Measurements from ENCODE around the gene YIF1B.

Gene YIF1B

DNA sequence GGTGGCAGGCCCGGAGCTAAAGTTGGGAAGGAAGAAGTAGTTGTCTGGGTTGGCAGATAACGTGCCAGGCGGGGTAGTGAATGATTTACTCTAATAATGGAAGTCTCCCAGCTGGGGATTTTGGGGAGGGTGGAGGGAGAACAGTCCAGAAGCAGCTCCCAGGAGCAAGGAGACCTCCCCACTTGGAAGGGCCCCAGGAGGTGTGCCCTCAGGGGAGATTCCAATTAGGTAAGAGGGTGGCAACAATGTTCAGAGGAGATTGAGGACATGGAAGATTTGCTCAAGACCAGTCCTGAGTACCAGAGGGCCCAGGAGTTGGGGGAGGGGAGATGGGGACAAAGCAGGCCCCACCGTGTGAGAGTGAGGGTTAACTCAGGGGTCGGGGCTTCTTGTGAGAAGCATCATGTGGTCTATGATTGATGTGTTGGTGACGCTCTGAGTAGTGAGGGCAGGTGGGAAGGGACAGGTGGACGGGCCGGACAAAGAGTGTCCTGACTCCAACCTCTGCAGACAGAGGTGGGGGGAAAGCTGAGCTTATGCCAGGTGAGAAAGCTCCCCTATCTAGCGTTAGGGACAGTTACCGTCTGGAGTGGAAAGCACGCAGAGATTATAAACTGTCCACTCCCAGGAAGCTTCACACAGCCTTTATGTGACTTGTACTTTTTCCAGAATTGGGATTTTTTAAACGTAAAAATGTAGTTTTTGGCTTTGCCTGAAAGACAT lies 47.8 kb downstream of the YIF1B start:
- no CpG with 5 or more reads among the region's 12 CpGs for WGBS, 2 donors (ENCODE audit: extremely low coverage in 2 of 2, insufficient read length in 2 of 2, insufficient replicate concordance in 1 of 2)
- no peak overlapping the region for H3K4me3 ChIP-seq (ENCODE audit: low read length in 2 of 2)
- no peak overlapping the region for H2AFZ ChIP-seq (ENCODE audit: low read length)
- H2BK120ac ChIP-seq (ENCODE audit: low read depth, low read length) = no peak overlapping the region
- no peak overlapping the region for H3K9ac ChIP-seq (ENCODE audit: low read depth, low read length, poor library complexity)
- peaks cover 20 to 22% of the 10 kb centered on the region in 2 donors for H3K4me1 ChIP-seq (ENCODE audit: control insufficient read depth in 2 of 2, insufficient read depth in 1 of 2, low read depth in 1 of 2, low read length in 2 of 2)
- H3K23ac ChIP-seq (ENCODE audit: low read depth, low read length, poor library complexity) = no peak overlapping the region
- H3K9me3 ChIP-seq (replicated peaks in 1 of 2; ENCODE audit: control insufficient read depth in 2 of 2, insufficient read depth in 1 of 2, low read depth in 1 of 2, low read length in 2 of 2) = no peaks in the 10 kb centered on the region
- H4K8ac ChIP-seq (ENCODE audit: low read depth, low read length) = no peak overlapping the region
- H2BK5ac ChIP-seq (ENCODE audit: low read length) = no peak overlapping the region
- H3K79me1 ChIP-seq (ENCODE audit: low read depth, low read length) = no peaks in the 10 kb centered on the region
- no peaks in the 10 kb centered on the region for H3K36me3 ChIP-seq (replicated peaks in 1 of 2; ENCODE audit: control insufficient read depth in 2 of 2, insufficient read depth in 2 of 2, low read length in 2 of 2)
- no peak overlapping the region for H4K91ac ChIP-seq (ENCODE audit: low read depth, low read length, poor library complexity)
- H3K14ac ChIP-seq (ENCODE audit: low read length) = no peak overlapping the region
- H2BK12ac ChIP-seq (ENCODE audit: low read length) = no peak overlapping the region
- H2BK15ac ChIP-seq (ENCODE audit: low read length) = peak overlapping the region; percentile 30
- H3K4me2 ChIP-seq (ENCODE audit: insufficient read depth, low read length, poor library complexity, severe bottlenecking) = no peak overlapping the region
- DNase-seq (ENCODE audit: low spot score) = no peak
- no peak overlapping the region for H3K4ac ChIP-seq (ENCODE audit: low read length)
- peak overlapping the region; percentile 47 for H2AK5ac ChIP-seq (ENCODE audit: low read depth, low read length)
- no peak overlapping the region for H3K27ac ChIP-seq (replicated peaks; ENCODE audit: low read length)
- no peak overlapping the region for H3K18ac ChIP-seq (ENCODE audit: low read length)
- peaks cover 0 to 56% (median 2%) of the 10 kb centered on the region in 3 experiments for H3K27me3 ChIP-seq (ENCODE audit: control insufficient read depth in 3 of 3, insufficient read depth in 3 of 3, low read depth in 1 of 3, low read length in 3 of 3)

GRCh38 chr19:38266981-38267597 lies 48.7 kb downstream of the YIF1B start:
- Histone ChIP-seq H2BK15ac (ENCODE audit: low read length) (no peak overlapping the region), H3K4me2 (ENCODE audit: insufficient read depth, low read length, poor library complexity, severe bottlenecking) (no peak overlapping the region), H3K79me1 (ENCODE audit: low read depth, low read length) (no peaks in the 10 kb centered on the region), H3K27ac (replicated peaks; ENCODE audit: low read length) (no peak overlapping the region), H2BK5ac (ENCODE audit: low read length) (no peak overlapping the region), H4K8ac (ENCODE audit: low read depth, low read length) (no peak overlapping the region), H3K9me3 (replicated peaks in 1 of 2; ENCODE audit: control insufficient read depth in 2 of 2, insufficient read depth in 1 of 2, low read depth in 1 of 2, low read length in 2 of 2) (no peaks in the 10 kb centered on the region), H3K23ac (ENCODE audit: low read depth, low read length, poor library complexity) (no peak overlapping the region), H3K36me3 (replicated peaks in 1 of 2; ENCODE audit: control insufficient read depth in 2 of 2, insufficient read depth in 2 of 2, low read length in 2 of 2) (no peaks in the 10 kb centered on the region), H3K4ac (ENCODE audit: low read length) (no peak overlapping the region), H4K91ac (ENCODE audit: low read depth, low read length, poor library complexity) (no peak overlapping the region), H2BK12ac (ENCODE audit: low read length) (no peak overlapping the region), H2BK120ac (ENCODE audit: low read depth, low read length) (no peak overlapping the region), H3K4me3 (ENCODE audit: low read length in 2 of 2) (no peak overlapping the region), H3K4me1 (ENCODE audit: control insufficient read depth in 2 of 2, insufficient read depth in 1 of 2, low read depth in 1 of 2, low read length in 2 of 2) (peaks cover 20 to 22% of the 10 kb centered on the region in 2 donors), H3K27me3 (ENCODE audit: control insufficient read depth in 3 of 3, insufficient read depth in 3 of 3, low read depth in 1 of 3, low read length in 3 of 3) (peaks cover 0 to 59% (median 2%) of the 10 kb centered on the region in 3 experiments), H3K18ac (ENCODE audit: low read length) (no peak overlapping the region), H2AK5ac (ENCODE audit: low read depth, low read length) (peak overlapping the region; percentile 47), H3K14ac (ENCODE audit: low read length) (no peak overlapping the region), H3K9ac (ENCODE audit: low read depth, low read length, poor library complexity) (no peak overlapping the region), H2AFZ (ENCODE audit: low read length) (no peak overlapping the region)
- DNase-seq (ENCODE audit: low spot score) = no peak
- no CpG with 5 or more reads among the region's 12 CpGs for WGBS, 2 donors (ENCODE audit: extremely low coverage in 2 of 2, insufficient read length in 2 of 2, insufficient replicate concordance in 1 of 2)

DNA sequence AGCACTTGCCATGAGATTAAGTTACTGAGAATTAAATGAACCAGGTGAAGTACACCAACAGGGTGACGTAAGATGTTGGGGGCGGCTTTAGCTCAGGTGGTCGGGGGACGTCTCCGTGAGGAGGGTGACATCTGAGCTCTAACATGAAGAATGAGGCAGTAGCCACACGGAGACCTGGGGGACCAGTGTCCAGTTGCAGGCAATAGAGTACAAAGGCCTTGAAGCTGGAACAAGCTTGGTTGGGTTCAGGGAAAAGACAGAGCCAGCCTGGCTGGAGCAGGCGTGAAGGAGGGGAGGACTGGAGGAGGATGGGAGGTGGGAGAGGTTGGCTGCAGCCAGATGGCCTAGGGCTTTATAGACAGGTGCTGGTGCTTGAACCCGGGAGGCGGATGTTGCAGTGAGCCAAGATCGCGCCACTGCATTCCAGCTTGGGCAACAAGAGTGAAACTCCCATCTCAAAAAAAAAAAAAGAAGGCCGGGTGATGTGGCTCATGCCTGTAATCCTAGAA lies 49.8 kb downstream of the YIF1B start:
- no peak overlapping the region for H2BK12ac ChIP-seq (ENCODE audit: low read length)
- no peak overlapping the region for H2BK15ac ChIP-seq (ENCODE audit: low read length)
- H3K4ac ChIP-seq (ENCODE audit: low read length) = no peak overlapping the region
- H2AK5ac ChIP-seq (ENCODE audit: low read depth, low read length) = no peak overlapping the region
- H3K9me3 ChIP-seq (replicated peaks in 1 of 2; ENCODE audit: control insufficient read depth in 2 of 2, insufficient read depth in 1 of 2, low read depth in 1 of 2, low read length in 2 of 2) = no peaks in the 10 kb centered on the region
- H4K8ac ChIP-seq (ENCODE audit: low read depth, low read length) = no peak overlapping the region
- no peaks in the 10 kb centered on the region for H3K36me3 ChIP-seq (replicated peaks in 1 of 2; ENCODE audit: control insufficient read depth in 2 of 2, insufficient read depth in 2 of 2, low read length in 2 of 2)
- no peak overlapping the region for H3K23ac ChIP-seq (ENCODE audit: low read depth, low read length, poor library complexity)
- no peak overlapping the region for H4K91ac ChIP-seq (ENCODE audit: low read depth, low read length, poor library complexity)
- no peak overlapping the region for H3K18ac ChIP-seq (ENCODE audit: low read length)
- H3K4me3 ChIP-seq (ENCODE audit: low read length in 2 of 2) = no peak overlapping the region
- H3K4me2 ChIP-seq (ENCODE audit: insufficient read depth, low read length, poor library complexity, severe bottlenecking) = no peak overlapping the region
- H3K4me1 ChIP-seq (ENCODE audit: control insufficient read depth in 2 of 2, insufficient read depth in 1 of 2, low read depth in 1 of 2, low read length in 2 of 2) = peaks cover 20 to 22% of the 10 kb centered on the region in 2 donors
- no peak overlapping the region for H2BK120ac ChIP-seq (ENCODE audit: low read depth, low read length)
- no peak overlapping the region for H2AFZ ChIP-seq (ENCODE audit: low read length)
- no peak overlapping the region for H2BK5ac ChIP-seq (ENCODE audit: low read length)
- no CpG with 5 or more reads among the region's 12 CpGs for WGBS, 2 donors (ENCODE audit: extremely low coverage in 2 of 2, insufficient read length in 2 of 2, insufficient replicate concordance in 1 of 2)
- H3K9ac ChIP-seq (ENCODE audit: low read depth, low read length, poor library complexity) = no peak overlapping the region
- H3K79me1 ChIP-seq (ENCODE audit: low read depth, low read length) = no peaks in the 10 kb centered on the region
- no peak for DNase-seq (ENCODE audit: low spot score)
- peaks cover 0 to 59% (median 2%) of the 10 kb centered on the region in 3 experiments for H3K27me3 ChIP-seq (ENCODE audit: control insufficient read depth in 3 of 3, insufficient read depth in 3 of 3, low read depth in 1 of 3, low read length in 3 of 3)
- no peak overlapping the region for H3K27ac ChIP-seq (replicated peaks; ENCODE audit: low read length)
- H3K14ac ChIP-seq (ENCODE audit: low read length) = no peak overlapping the region

GRCh38 chr19:38265213-38265861 lies 50.4 kb downstream of the YIF1B start:
- H3K23ac ChIP-seq (ENCODE audit: low read depth, low read length, poor library complexity) = no peak overlapping the region
- no peak overlapping the region for H3K4ac ChIP-seq (ENCODE audit: low read length)
- H2BK120ac ChIP-seq (ENCODE audit: low read depth, low read length) = no peak overlapping the region
- peak overlapping the region; percentile 99 for H3K4me2 ChIP-seq (ENCODE audit: insufficient read depth, low read length, poor library complexity, severe bottlenecking)
- H2BK15ac ChIP-seq (ENCODE audit: low read length) = peak overlapping the region; percentile 99
- WGBS, 2 donors (ENCODE audit: extremely low coverage in 2 of 2, insufficient read length in 2 of 2, insufficient replicate concordance in 1 of 2) = no CpG with 5 or more reads among the region's 14 CpGs
- H3K27ac ChIP-seq (replicated peaks; ENCODE audit: low read length) = no peak overlapping the region
- no peaks in the 10 kb centered on the region for H3K79me1 ChIP-seq (ENCODE audit: low read depth, low read length)
- peaks cover 0 to 59% (median 2%) of the 10 kb centered on the region in 3 experiments for H3K27me3 ChIP-seq (ENCODE audit: control insufficient read depth in 3 of 3, insufficient read depth in 3 of 3, low read depth in 1 of 3, low read length in 3 of 3)
- H3K4me3 ChIP-seq (ENCODE audit: low read length in 2 of 2) = peak overlapping the region in 1 of 2 donors; percentile 92
- H4K91ac ChIP-seq (ENCODE audit: low read depth, low read length, poor library complexity) = no peak overlapping the region
- H3K18ac ChIP-seq (ENCODE audit: low read length) = peak overlapping the region; percentile 98
- no peaks in the 10 kb centered on the region for H3K36me3 ChIP-seq (replicated peaks in 1 of 2; ENCODE audit: control insufficient read depth in 2 of 2, insufficient read depth in 2 of 2, low read length in 2 of 2)
- peaks cover 17 to 22% of the 10 kb centered on the region in 2 donors for H3K4me1 ChIP-seq (ENCODE audit: control insufficient read depth in 2 of 2, insufficient read depth in 1 of 2, low read depth in 1 of 2, low read length in 2 of 2)
- peak overlapping the region; percentile 18 for H2BK5ac ChIP-seq (ENCODE audit: low read length)
- H2AK5ac ChIP-seq (ENCODE audit: low read depth, low read length) = peak overlapping the region; percentile 20
- no peak for DNase-seq (ENCODE audit: low spot score)
- H2AFZ ChIP-seq (ENCODE audit: low read length) = peak overlapping the region; percentile 91
- no peak overlapping the region for H2BK12ac ChIP-seq (ENCODE audit: low read length)
- peak overlapping the region; percentile 91 for H3K14ac ChIP-seq (ENCODE audit: low read length)
- H3K9me3 ChIP-seq (replicated peaks in 1 of 2; ENCODE audit: control insufficient read depth in 2 of 2, insufficient read depth in 1 of 2, low read depth in 1 of 2, low read length in 2 of 2) = no peaks in the 10 kb centered on the region
- H3K9ac ChIP-seq (ENCODE audit: low read depth, low read length, poor library complexity) = no peak overlapping the region
- peak overlapping the region; percentile 25 for H4K8ac ChIP-seq (ENCODE audit: low read depth, low read length)
